Effector CD4-positive, alpha-beta T cell (primary cell): ENCODE results near the gene DDC.
"Not testable (repeated sequence)": the region's sequence is repeated elsewhere in the genome, so short reads cannot be mapped to it uniquely, and the experiment has no call there.

Experiments
- DNase-seq: peaks from one replicate; pipeline ENCODE4 v3.0.0-alpha.2; 2020

DDC gene

GRCh38 chr7:50479743-50480517 lies 85.3 kb downstream of the DDC start:
- no peak for DNase-seq

GRCh38 chr7:50477640-50478039 lies 87.6 kb downstream of the DDC start:
- DNase-seq = no peak

- no peak for DNase-seq
Observed at GRCh38 chr7:50476953-50477625, 88.1 kb downstream of the DDC start.

- no peak for DNase-seq
Observed at GRCh38 chr7:50475340-50475739, 89.9 kb downstream of the DDC start.

GRCh38 chr7:50474382-50475160 lies 90.6 kb downstream of the DDC start:
- DNase-seq = no peak

GRCh38 chr7:50473531-50473930 lies 91.7 kb downstream of the DDC start:
- DNase-seq = no peak

GRCh38 chr7:50472427-50472826 lies 92.8 kb downstream of the DDC start:
- DNase-seq = no peak

GRCh38 chr7:50471970-50472369 lies 93.2 kb downstream of the DDC start:
- no peak for DNase-seq

- no peak for DNase-seq
Observed at GRCh38 chr7:50470250-50471163, 94.7 kb downstream of the DDC start.

GRCh38 chr7:50469181-50469580 lies 96.0 kb downstream of the DDC start:
- no peak for DNase-seq

GRCh38 chr7:50467817-50468610 lies 97.2 kb downstream of the DDC start:
- DNase-seq = peak; percentile 67

GRCh38 chr7:50466815-50467585 lies 98.2 kb downstream of the DDC start:
- DNase-seq = no peak

- no peak for DNase-seq
Observed at GRCh38 chr7:50463035-50463434, 102.2 kb downstream of the DDC start.

- DNase-seq = no peak
Observed at GRCh38 chr7:50462361-50462760, 102.8 kb downstream of the DDC start.

GRCh38 chr7:50461695-50462094 lies 103.5 kb downstream of the DDC start:
- no peak for DNase-seq

- not testable (repeated sequence) for DNase-seq
Observed at GRCh38 chr7:50459183-50459582, 106.0 kb downstream of the DDC start.

- DNase-seq = not testable (repeated sequence)
Observed at GRCh38 chr7:50458651-50459050, 106.6 kb downstream of the DDC start.

- no peak for DNase-seq
Observed at GRCh38 chr7:50456371-50457123, 108.7 kb downstream of the DDC start.

- no peak for DNase-seq
Observed at GRCh38 chr7:50455658-50456057, 109.5 kb downstream of the DDC start.

- no peak for DNase-seq
Observed at GRCh38 chr7:50454968-50455367, 110.2 kb downstream of the DDC start.
